Measurements from ENCODE around the gene KIF1A. TPM values are rescaled to one million over a fixed set of nuclear protein-coding genes. Genes with fewer than 3 reads are reported as not detected.

Gene KIF1A
- total and polyA plus RNA-seq, 10 of the 15 experiments (the other 5 are each of a cell fraction or from before 2014, with no cell fraction given) = 0.04 to 0.95 (median 0.06) TPM; not detected in 5

GRCh38 chr2:240732911-240733622, 87.0 kb downstream of the KIF1A start:
- Histone ChIP-seq H2AFZ (ENCODE audit: control insufficient read depth, low read depth, low read length) (no peak overlapping the region), H3K4me2 (ENCODE audit: control insufficient read depth, insufficient read depth) (no peak overlapping the region), H3K4me3 (no peak overlapping the region), H3K36me3 (ENCODE audit: control insufficient read depth in 2 of 2, insufficient read depth in 2 of 2, low read length in 1 of 2) (no peaks in the 10 kb centered on the region), H3K4me1 (ENCODE audit: control insufficient read depth, insufficient read depth, low read length) (no peaks in the 10 kb centered on the region), H3K27me3 (replicated peaks in 1 of 2; ENCODE audit: control insufficient read depth in 2 of 2, insufficient read depth in 2 of 2, low read length in 1 of 2) (peaks cover 0 to 1% of the 10 kb centered on the region in 2 experiments; a peak in 2 of 4 replicates), H3K79me2 (ENCODE audit: control insufficient read depth, insufficient read depth, low read length) (no peaks in the 10 kb centered on the region), H3K9ac (ENCODE audit: control insufficient read depth, insufficient read depth, low read length) (no peak overlapping the region), H3K9me3 (replicated peaks; ENCODE audit: control insufficient read depth, insufficient read depth, low read length) (no peaks in the 10 kb centered on the region), H4K20me1 (ENCODE audit: control insufficient read depth, insufficient read depth) (no peaks in the 10 kb centered on the region), H3K27ac (ENCODE audit: control insufficient read depth, insufficient read depth) (no peak overlapping the region)
- DNase-seq (ENCODE audit: low read depth, low spot score) = no peak
- SMC1A ChIA-PET (ENCODE audit: uncharacterized antibody, unreplicated experiment) = no interaction called here
- intact Hi-C loops (cut with micrococcal nuclease; ENCODE audit: unreplicated experiment) (loop anchor here (10.0 kb wide), 1 partner anchor 218 kb away; no protein-coding TSS in a partner anchor), in situ Hi-C loops (cut with MboI) (no loop called here)
- FAIRE-seq = no peak
- POLR2A ChIA-PET = no interaction called here
- WGBS (ENCODE audit: insufficient coverage, insufficient replicate concordance, low lambda C conversion rate, missing lambda C conversion rate) = 51% methylated on average over 10 of the region's 10 CpGs
- CTCF ChIA-PET = interaction anchor here (1.2 kb wide), 1 partner anchor 220 kb away, joined by 5 read pairs; no protein-coding TSS in a partner anchor
- no peak for TF ChIP-seq ZNF24 (IDR thresholded peaks at IDR 0.05)
- no peak for TF ChIP-seq ATF7 (IDR thresholded peaks at IDR 0.05; ENCODE audit: low read depth)
- TF ChIP-seq KDM1A (IDR thresholded peaks at IDR 0.05; ENCODE audit: borderline replicate concordance) = no peak
- peak; percentile 23 for ATAC-seq
- RAD21 ChIA-PET (ENCODE audit: unreplicated experiment) = no interaction called here
- no TSS peak for BruUV-seq (replicated peaks)

- CTCF ChIA-PET = interaction anchor here (1.2 kb wide), 1 partner anchor 219 kb away, joined by 5 read pairs; no protein-coding TSS in a partner anchor
- H3K9ac ChIP-seq (ENCODE audit: control insufficient read depth, insufficient read depth, low read length) = no peak overlapping the region
- WGBS (ENCODE audit: insufficient coverage, insufficient replicate concordance, low lambda C conversion rate, missing lambda C conversion rate) = 11% methylated on average over 3 of the region's 5 CpGs
- DNase-seq (ENCODE audit: low read depth, low spot score) (no peak), ATAC-seq (no peak), FAIRE-seq (no peak)
- no peak for TF ChIP-seq TARDBP (IDR thresholded peaks at IDR 0.05; ENCODE audit: borderline replicate concordance)
- H3K4me2 ChIP-seq (ENCODE audit: control insufficient read depth, insufficient read depth) = no peak overlapping the region
- SMC1A ChIA-PET (ENCODE audit: uncharacterized antibody, unreplicated experiment) = no interaction called here
- no TSS peak for BruUV-seq (replicated peaks)
- no peaks in the 10 kb centered on the region for H3K4me1 ChIP-seq (ENCODE audit: control insufficient read depth, insufficient read depth, low read length)
- H3K4me3 ChIP-seq = no peak overlapping the region
- in situ Hi-C loops (cut with MboI) = no loop called here
- no peaks in the 10 kb centered on the region for H3K36me3 ChIP-seq (ENCODE audit: control insufficient read depth in 2 of 2, insufficient read depth in 2 of 2, low read length in 1 of 2)
- POLR2A ChIA-PET = no interaction called here
- RAD21 ChIA-PET (ENCODE audit: unreplicated experiment) = no interaction called here
- no peak overlapping the region for H2AFZ ChIP-seq (ENCODE audit: control insufficient read depth, low read depth, low read length)
- H3K79me2 ChIP-seq (ENCODE audit: control insufficient read depth, insufficient read depth, low read length) = no peaks in the 10 kb centered on the region
- H4K20me1 ChIP-seq (ENCODE audit: control insufficient read depth, insufficient read depth) = no peaks in the 10 kb centered on the region
- H3K27me3 ChIP-seq (replicated peaks in 1 of 2; ENCODE audit: control insufficient read depth in 2 of 2, insufficient read depth in 2 of 2, low read length in 1 of 2) = peaks cover 0 to 1% of the 10 kb centered on the region in 2 experiments; a peak in 2 of 4 replicates
- intact Hi-C loops (cut with micrococcal nuclease; ENCODE audit: unreplicated experiment) = loop anchor here (10.0 kb wide), 1 partner anchor 217 kb away; no protein-coding TSS in a partner anchor
- no peaks in the 10 kb centered on the region for H3K9me3 ChIP-seq (replicated peaks; ENCODE audit: control insufficient read depth, insufficient read depth, low read length)
- no peak overlapping the region for H3K27ac ChIP-seq (ENCODE audit: control insufficient read depth, insufficient read depth)
These were observed 87.8 kb downstream of the KIF1A start for GRCh38 chr2:240732184-240732583.
